Panc1 (cell line): ENCODE data around the gene RNU7-1. TPM values are rescaled to one million over a fixed set of nuclear protein-coding genes. Genes with fewer than 3 reads are reported as not detected.
A peak's percentile ranks its signal among the peaks of the same experiment; 100 is the strongest.

Experiments used
- ATAC-seq: fragments of 200-7000 bp; cut with Tn5 transposase; 2 replicates; pipeline ENCODE4 v1.9.1; 2020; ENCODE audit warnings: mild to moderate bottlenecking, moderate library complexity
- BruUV-seq: library from RNA; stranded (reverse); fragments of 400-500 nt; replicated peaks from 2 replicates; lab custom pipeline; 2021; lab: Mats Ljungman, UMichigan
- CTCF ChIA-PET: fragments of 300-600 bp; sonication (Branson Sonifier 250); formaldehyde crosslinking; loops from one replicate; lab custom pipeline; 2022; ENCODE audit warnings: antibody characterized with exemption; lab: Charles Lee
- POLR2A ChIA-PET: fragments of 300-600 bp; sonication (Branson Sonifier 250); formaldehyde crosslinking; loops from one replicate; lab custom pipeline; 2022; ENCODE audit warnings: antibody characterized with exemption; lab: Charles Lee
- DNase-seq: peaks from one replicate; pipeline ENCODE4 v3.0.0-alpha.2; 2010; ENCODE audit warnings: low read depth, low spot score
- H3K27ac ChIP-seq: 2 replicates; pipeline ENCODE4 v1.5.1; 2011; ENCODE audit warnings: mild to moderate bottlenecking, low read length, inconsistent platforms
- H3K27me3 ChIP-seq: fragments of 200-500 bp; sonication (Bioruptor generic); 2 replicates; pipeline ENCODE4 v1.6.0; 2014; ENCODE audit warnings: low read length, inconsistent platforms; ENCODE audit not compliant: control insufficient read depth, insufficient read depth
- H3K36me3 ChIP-seq: fragments of 200-500 bp; sonication (Bioruptor generic); 2 replicates; pipeline ENCODE4 v1.5.1; 2014; ENCODE audit warnings: inconsistent platforms, mild to moderate bottlenecking, low read length, moderate library complexity; ENCODE audit not compliant: control insufficient read depth, insufficient read depth
- H3K4me1 ChIP-seq: 2 replicates; pipeline ENCODE4 v1.5.1; 2011; ENCODE audit warnings: inconsistent platforms, mild to moderate bottlenecking, low read length, moderate library complexity; ENCODE audit not compliant: control insufficient read depth, insufficient read depth
- H3K4me3 ChIP-seq, 2 experiments: 2 replicates each; pipeline ENCODE4 v1.5.1; 2011 to 2012; ENCODE audit warnings: low read depth in 2 of 2, low read length in 2 of 2, mild to moderate bottlenecking in 2 of 2, inconsistent platforms in 1 of 2, moderate library complexity in 1 of 2
- H3K9me3 ChIP-seq: fragments of 200-500 bp; sonication (Bioruptor generic); 2 replicates; pipeline ENCODE4 v1.5.1; 2014; ENCODE audit warnings: low read depth, mild to moderate bottlenecking, inconsistent platforms, low read length, moderate library complexity; ENCODE audit not compliant: control insufficient read depth, insufficient read depth
- POLR2AphosphoS5 ChIP-seq: IDR thresholded peaks from 2 replicates; pipeline ENCODE4 v1.6.1; 2012; ENCODE audit warnings: mild to moderate bottlenecking, low read depth, low read length, moderate library complexity
- TCF7L2 ChIP-seq: IDR thresholded peaks from 2 replicates; pipeline ENCODE4 v1.6.1; 2011; ENCODE audit warnings: mild to moderate bottlenecking, low read depth, low read length, inconsistent platforms
- in situ Hi-C: cut with HindIII; loops from 2 replicates; pipeline ENCODE4 v1.10.0; 2016; ENCODE audit warnings: low sequenced_read_pairs, low pct_unique_long_range_greater_than_20kb
- intact Hi-C: fragments of 100-400 bp; cut with micrococcal nuclease; formaldehyde crosslinking; loops from one replicate; pipeline ENCODE4 v1.10.0; 2022; ENCODE audit not compliant: unreplicated experiment
- total RNA-seq: library from RNA; stranded (reverse); gene quantifications from one replicate; pipeline ENCODE4 v1.2.1, GENCODE V29; 2021; ENCODE audit not compliant: unreplicated experiment
- TF ChIP-seq, protein P1 (sequence below), 2 experiments: IDR thresholded peaks; 2 replicates each; pipeline ENCODE4 v1.6.1; 2011 to 2012; ENCODE audit warnings: low read depth in 2 of 2, control low read depth in 1 of 2, low read length in 1 of 2, mild to moderate bottlenecking in 1 of 2, moderate library complexity in 1 of 2; ENCODE audit not compliant: insufficient read depth in 1 of 2
- TF ChIP-seq, protein P2 (sequence below): fragments of 450-650 bp; IDR thresholded peaks from 2 replicates; pipeline ENCODE4 v1.5.1; 2017; ENCODE audit warnings: mild to moderate bottlenecking

The RNU7-1 gene
- total RNA-seq, 1 experiment from 2014 or later, result not detected

DNA sequence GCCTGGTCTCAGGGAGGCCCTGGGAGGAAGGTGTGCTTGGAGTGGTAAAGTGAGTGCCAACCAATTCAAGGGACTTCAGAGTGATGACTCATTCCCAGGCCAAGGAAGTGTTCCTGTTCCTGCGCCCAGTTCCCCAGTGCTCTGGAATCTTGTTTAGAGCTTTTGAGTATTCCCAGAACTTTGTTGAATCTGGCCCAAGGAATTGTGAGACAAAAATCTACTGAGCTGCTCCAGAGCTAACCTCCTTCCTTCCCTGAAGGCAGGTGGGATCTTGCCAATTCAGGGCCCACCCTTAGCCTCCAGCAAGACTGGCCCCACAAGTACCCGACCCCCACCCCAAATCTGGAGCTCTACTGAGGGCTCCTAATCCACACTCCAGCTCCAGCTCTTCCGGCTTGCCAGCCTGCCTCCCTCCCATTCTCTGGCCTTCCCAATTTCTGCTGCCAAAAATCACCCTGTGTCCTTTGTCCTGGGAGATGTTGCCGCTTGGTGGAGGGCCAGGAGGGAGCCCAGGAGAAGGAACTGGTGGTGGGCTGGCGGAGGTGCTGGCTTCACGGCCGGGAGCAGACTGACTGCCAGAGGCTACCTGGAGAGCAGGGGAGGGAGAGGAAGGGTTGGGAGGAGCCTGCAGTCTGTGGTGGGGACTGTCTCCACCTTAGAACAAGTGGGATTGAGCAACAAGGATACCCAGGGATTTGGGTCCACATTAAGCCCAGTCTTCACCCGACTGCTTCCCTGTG lies 17.9 kb upstream of the RNU7-1 start:
- H3K36me3 ChIP-seq, result no peaks in the 10 kb centered on the region; the same call in 1 of the 2 replicates
- peaks cover 30% of the 10 kb centered on the region for H3K4me1 ChIP-seq
- H3K4me3 ChIP-seq, result peak overlapping the region; percentile 56 to 57
- intact Hi-C loops, result no loop called here
- POLR2A ChIA-PET, result interaction anchor here (0.6 to 1.3 kb wide), 3 partner anchors 12 to 236 kb away, joined by 3 to 9 read pairs (median 4); partner anchors contain the start of genes C12orf57 and RNU7-1
- BruUV-seq, result no TSS peak
- H3K9me3 ChIP-seq, result no peaks in the 10 kb centered on the region
- H3K27ac ChIP-seq, result peak overlapping the region; percentile 96
- CTCF ChIA-PET, result interaction anchor here (0.6 to 1.1 kb wide), 4 partner anchors 11 to 19 kb away, joined by 3 to 4 read pairs (median 3); no protein-coding TSS in a partner anchor
- no peaks in the 10 kb centered on the region for H3K27me3 ChIP-seq
- TF ChIP-seq POLR2AphosphoS5, result no peak; the same call in none of the 2 replicates
- TF ChIP-seq, protein P1, sequence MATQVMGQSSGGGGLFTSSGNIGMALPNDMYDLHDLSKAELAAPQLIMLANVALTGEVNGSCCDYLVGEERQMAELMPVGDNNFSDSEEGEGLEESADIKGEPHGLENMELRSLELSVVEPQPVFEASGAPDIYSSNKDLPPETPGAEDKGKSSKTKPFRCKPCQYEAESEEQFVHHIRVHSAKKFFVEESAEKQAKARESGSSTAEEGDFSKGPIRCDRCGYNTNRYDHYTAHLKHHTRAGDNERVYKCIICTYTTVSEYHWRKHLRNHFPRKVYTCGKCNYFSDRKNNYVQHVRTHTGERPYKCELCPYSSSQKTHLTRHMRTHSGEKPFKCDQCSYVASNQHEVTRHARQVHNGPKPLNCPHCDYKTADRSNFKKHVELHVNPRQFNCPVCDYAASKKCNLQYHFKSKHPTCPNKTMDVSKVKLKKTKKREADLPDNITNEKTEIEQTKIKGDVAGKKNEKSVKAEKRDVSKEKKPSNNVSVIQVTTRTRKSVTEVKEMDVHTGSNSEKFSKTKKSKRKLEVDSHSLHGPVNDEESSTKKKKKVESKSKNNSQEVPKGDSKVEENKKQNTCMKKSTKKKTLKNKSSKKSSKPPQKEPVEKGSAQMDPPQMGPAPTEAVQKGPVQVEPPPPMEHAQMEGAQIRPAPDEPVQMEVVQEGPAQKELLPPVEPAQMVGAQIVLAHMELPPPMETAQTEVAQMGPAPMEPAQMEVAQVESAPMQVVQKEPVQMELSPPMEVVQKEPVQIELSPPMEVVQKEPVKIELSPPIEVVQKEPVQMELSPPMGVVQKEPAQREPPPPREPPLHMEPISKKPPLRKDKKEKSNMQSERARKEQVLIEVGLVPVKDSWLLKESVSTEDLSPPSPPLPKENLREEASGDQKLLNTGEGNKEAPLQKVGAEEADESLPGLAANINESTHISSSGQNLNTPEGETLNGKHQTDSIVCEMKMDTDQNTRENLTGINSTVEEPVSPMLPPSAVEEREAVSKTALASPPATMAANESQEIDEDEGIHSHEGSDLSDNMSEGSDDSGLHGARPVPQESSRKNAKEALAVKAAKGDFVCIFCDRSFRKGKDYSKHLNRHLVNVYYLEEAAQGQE (IDR thresholded peaks at IDR 0.05; ENCODE audit: insufficient read depth in 1 of 2, low read depth in 2 of 2, low read length in 1 of 2), result no peak
- DNase-seq, result peak; percentile 46
- peak; percentile 67 for ATAC-seq
- in situ Hi-C loops, result no loop called here

DNA sequence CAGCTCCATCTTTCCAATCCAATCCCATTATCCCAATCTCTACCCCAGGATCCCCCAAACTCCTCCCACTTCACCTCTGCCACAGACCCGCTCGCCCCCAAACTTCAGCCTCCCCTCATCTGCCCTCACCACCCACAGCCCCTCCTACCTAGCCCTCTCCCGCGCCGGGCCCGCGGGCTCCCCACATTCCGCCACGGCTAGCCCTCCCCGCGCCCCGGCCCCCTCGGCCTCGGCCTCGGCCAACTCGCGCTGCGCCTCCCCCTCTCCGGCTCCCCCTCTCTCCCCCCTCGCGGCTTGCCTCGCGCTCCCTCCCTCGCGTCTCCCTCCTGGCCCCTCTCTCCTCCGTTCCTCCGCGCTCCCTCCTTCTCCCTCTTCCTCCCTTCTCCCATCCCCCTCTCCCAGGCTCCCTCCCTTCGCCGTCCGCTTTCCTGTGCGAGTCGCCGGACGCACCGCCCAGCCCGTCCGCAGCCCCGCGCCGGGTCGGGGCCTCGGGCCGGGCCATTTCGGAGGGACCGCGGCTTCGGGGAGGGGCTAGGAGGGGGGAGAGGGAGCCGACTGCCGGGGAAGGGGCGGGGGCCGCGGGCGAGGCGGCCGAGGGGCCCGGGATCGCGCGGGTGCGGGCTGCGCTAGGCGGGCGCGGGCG lies 16.1 kb upstream of the RNU7-1 start, which contains the start of gene ATN1:
TSS of gene ATN1 (plus strand) at position 581 of the 643 bp plus-strand sequence. CDS start 6,043 bp downstream, outside the sequence.
- no TSS peak for BruUV-seq
- ChIA-PET CTCF (interaction anchor here (0.6 kb wide), 1 partner anchor 53 kb away, joined by 6 read pairs; no protein-coding TSS in a partner anchor), POLR2A (no interaction called here)
- intact Hi-C loops (no loop called here), in situ Hi-C loops (no loop called here)
- Histone ChIP-seq H3K27me3 (no peaks in the 10 kb centered on the region), H3K27ac (peak within 1 kb of the TSS; percentile 96), H3K4me3 (peak within 1 kb of the TSS; percentile 73 to 83), H3K9me3 (no peaks in the 10 kb centered on the region), H3K36me3 (no peaks in the 10 kb centered on the region; the same call in none of the 2 replicates), H3K4me1 (peaks cover 36% of the 10 kb centered on the region)
- DNase-seq (no peak), ATAC-seq (peak; percentile 40)
- TF ChIP-seq POLR2AphosphoS5 (0 out of 2 replicates have a peak, but pooled peaks have one; percentile 32), TCF7L2 (no peak)
- TF ChIP-seq, protein P2, sequence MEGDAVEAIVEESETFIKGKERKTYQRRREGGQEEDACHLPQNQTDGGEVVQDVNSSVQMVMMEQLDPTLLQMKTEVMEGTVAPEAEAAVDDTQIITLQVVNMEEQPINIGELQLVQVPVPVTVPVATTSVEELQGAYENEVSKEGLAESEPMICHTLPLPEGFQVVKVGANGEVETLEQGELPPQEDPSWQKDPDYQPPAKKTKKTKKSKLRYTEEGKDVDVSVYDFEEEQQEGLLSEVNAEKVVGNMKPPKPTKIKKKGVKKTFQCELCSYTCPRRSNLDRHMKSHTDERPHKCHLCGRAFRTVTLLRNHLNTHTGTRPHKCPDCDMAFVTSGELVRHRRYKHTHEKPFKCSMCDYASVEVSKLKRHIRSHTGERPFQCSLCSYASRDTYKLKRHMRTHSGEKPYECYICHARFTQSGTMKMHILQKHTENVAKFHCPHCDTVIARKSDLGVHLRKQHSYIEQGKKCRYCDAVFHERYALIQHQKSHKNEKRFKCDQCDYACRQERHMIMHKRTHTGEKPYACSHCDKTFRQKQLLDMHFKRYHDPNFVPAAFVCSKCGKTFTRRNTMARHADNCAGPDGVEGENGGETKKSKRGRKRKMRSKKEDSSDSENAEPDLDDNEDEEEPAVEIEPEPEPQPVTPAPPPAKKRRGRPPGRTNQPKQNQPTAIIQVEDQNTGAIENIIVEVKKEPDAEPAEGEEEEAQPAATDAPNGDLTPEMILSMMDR, result no peak
